Pulmonary artery endothelial cell (primary cell): ENCODE results near the gene TUT1. TPM values are rescaled to one million over a fixed set of nuclear protein-coding genes. Genes with fewer than 3 reads are reported as not detected.
A peak's percentile ranks its signal among the peaks of the same experiment; 100 is the strongest.
"Not testable (repeated sequence)": the region's sequence is repeated elsewhere in the genome, so short reads cannot be mapped to it uniquely, and the experiment has no call there.

Experiments used
- DNase-seq: peaks from one replicate; pipeline ENCODE4 v3.0.0-alpha.2; 2011; ENCODE audit warnings: low read depth, low spot score
- total RNA-seq: library from RNA; depleted of rRNA; stranded (reverse); fragments of >200 nt; gene quantifications from 2 replicates; pipeline ENCODE4 v1.2.3, GENCODE V29; 2014

Gene TUT1
- total RNA-seq, 1 donor from 2014 or later, result 9.6 TPM

DNA sequence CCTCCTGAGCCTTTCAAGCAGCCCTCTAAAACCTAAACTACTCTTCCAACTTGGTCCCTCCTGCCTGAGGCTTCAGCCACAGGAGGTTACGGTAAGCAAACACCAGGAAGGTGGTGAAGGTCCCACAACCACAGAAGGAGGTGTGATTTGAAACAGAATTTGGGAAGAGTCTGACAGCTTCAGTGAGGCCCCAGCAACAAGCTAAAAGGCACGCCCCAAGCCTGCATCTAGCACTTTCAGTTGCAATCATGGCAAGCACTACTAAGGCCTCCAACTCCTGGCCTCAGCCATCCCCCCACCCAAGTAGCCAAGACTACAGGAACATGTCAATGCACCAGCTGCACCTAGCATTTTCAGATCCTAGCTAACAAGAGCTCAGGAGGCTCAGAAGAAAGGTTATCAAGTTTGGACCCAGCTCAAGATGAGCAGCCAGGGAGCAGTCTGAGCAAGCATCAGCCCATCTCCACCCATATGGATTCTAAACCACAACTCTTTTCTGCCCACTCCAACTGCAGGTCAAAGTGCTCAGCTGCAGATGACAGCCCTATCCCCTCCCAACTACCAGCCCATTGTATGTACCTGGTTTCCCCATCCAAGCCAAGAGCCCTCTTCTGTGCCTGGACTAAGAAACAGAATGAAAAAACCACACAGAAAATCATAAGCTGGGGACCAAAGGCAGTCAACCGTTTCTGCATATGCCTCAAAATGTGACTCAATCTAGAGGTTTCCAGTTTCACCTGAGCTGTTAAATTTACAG, 34.3 kb downstream of the TUT1 start:
- no peak for DNase-seq

DNA sequence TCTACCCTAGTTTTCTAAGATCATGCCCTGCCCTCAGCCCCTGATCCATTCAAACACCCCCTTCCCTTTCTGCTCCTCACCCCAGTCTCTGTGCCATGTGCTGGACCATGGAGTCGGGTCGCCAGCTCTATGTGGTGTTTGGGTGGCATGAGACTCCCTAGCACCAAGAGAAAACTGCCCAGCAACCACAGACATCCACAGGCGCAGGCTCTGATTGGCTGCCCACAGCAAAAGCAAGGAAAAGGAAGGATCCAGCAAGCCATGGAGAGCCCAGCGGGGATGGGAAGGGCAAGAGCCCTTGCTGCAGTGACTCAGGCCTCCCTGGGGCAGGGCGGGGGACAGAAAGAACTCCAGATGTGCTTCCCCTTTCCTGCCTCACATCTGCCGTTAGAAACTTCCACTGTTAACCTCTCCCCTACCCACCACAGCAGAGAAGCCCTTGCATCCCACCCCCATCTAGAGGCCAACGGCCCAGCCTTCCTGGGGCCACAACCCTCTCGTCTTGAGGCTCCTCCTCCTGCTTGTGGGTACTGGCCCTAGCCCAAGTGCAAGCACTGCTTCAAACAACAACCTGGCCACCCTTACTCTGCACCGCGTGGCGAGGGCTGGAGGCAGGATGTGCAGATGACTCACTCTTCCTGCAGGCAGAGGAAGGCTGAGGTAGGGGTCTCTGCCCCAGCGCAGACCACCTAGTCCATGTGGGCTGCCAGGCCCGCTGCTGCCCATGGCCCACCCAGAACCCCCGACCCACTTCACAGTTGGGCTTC, 35.0 kb downstream of the TUT1 start:
- peak; percentile 77 for DNase-seq

DNA sequence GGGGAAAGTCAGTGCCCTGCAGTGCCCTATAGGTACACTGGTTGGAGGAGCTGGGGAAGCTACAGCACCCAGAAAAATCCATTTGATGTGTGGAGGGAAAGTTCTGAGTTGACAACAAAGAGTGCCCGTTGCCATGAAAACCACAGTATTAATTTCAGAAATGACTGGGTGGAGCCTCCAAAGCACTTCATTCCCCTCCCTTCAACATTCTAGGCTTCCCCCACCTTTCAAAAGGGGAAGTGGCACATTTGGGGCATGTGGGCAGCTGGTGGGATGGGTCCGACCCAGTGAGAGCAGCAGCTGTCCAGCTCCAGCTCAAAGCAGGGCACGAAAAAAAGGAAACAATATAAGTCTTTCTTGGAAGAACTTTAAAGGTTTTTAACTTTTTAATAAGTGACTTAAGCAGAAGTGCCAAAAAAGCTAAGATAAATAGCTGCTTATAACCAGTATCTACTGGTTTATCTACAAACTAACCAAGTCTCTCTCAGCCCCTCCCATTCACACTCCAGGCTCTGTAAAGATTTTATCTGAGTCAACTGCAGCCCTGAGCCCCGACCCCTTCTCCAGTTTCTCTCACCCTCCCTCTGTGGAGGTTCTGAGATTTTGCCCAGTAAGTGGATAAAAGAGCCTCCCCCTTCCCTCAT, 35.7 kb downstream of the TUT1 start:
- no peak for DNase-seq

DNA sequence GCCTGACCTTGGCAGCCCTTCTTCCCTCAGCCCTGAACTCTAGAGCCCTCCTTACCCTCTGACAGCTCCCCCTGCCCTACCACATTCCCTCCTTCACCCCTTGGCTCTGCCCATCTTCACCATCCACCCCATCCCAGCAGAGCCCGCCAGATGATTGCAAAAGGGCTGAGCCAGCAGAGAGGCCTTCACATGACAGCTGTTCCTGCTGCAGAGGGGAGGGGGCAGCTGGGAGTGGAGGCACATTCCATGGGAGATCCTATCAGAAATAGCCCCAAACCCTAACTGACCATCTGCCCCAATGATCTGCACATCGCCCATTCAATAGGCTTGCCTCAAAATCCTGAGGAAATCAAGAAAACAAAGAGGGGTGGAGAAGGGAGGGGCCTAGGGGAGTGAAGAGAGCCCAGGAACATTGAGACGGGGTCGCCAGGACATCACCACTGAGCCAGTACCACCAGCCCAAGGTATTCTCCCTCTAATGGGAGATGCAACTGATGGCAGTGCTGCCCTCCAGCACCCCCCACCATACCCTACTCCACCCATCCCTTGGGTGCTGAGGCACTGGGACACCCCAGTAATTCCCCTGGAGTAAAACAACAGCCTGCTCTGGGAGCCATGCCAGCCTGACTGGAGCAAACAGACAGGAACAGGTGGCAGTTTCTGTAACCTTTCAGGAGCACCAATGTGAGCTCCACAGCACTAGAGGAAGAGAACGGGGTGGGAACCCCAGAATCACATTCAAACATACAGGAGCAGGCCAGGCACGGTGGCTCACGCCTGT, 36.7 kb downstream of the TUT1 start:
- no peak for DNase-seq

DNA sequence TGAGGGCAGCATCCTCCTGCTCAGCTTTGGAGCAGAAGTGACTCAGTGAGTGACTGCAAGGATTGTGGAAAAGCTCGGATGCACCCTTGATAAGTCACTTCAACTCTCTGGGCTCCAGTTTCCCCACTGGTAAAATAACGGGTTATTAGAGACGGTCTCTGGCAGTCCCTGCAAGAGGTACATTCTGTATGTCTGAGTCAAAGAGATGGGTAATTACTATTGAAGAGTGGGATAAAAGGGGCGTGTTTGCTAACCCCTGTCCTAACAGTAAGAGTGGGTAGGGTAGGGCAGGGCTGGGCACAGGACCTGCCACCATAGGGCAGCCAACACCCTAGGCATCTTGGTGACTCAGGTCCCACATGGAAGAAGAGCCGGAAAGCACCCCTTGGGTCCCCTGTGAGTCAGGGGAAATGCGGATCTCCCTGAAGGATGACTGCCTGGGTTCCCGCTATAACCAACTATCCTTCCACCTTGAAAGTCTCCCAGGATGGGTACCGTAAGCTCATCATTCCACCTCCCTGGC, 37.4 kb downstream of the TUT1 start:
- DNase-seq, result no peak

DNA sequence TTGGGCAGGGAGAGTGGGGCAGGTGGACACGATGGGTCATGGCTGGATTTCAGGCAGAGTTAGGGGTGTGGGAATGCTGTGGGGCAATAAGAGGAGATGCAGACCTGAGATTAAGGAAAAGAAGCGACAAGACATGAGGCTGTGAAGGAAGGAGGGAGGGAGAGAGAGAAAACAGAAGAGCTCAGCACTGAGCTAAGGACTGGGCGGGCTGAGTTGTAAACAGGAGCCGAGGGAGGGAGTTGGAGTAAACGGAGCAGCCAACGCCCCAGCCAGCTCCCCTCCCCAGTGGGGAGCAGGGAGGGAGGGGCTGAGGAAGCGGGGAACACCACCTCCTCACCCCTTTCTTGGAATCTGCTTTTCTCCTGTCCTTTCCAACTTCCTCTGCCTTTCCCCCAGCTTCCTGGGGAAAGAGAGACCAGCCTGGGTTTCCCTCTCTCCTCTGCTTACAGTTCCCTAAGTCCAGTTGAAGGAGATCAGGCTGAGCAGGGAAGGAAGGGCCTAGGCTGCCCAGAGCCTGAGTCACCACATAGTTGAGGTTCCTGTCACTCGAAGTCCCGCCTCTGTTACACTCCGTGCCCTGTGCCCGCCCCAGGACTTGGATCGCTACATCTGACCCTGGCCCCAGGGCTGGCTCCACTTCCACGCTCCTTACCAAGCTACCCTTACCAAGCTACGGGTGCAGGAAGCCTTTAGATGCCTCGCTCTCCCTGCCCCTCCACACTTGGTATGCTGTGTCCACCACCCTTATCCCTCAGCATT, 38.1 kb downstream of the TUT1 start:
- peak; percentile 94 for DNase-seq

DNA sequence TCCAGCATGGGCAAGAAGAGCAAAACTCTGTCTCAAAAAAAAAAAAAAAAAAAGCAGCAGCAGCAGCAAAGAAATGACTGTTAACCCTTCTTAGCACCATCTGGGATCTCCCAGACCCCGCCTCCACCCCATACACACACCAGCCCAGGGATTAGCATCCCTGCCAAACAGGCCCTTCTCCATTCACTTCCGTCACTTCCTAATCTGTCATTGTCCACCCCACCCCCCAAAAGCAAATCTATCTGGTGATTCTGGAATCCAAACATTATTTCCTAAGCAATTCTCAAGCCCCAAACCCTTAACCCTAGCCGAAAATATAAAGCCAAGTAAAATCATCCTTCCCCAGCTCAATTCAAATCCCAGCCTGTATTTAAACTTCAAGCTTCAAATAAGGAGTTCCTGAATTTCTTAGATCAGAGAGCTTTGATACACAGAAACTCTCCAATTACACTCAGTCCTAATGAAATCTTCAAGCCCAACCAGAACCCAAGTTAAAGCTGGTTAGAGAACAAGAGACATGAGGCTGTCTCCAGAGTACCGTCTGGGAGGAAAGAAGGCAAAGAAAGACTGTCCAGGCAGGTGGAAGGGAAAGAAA, 38.7 kb downstream of the TUT1 start:
- no peak for DNase-seq

DNA sequence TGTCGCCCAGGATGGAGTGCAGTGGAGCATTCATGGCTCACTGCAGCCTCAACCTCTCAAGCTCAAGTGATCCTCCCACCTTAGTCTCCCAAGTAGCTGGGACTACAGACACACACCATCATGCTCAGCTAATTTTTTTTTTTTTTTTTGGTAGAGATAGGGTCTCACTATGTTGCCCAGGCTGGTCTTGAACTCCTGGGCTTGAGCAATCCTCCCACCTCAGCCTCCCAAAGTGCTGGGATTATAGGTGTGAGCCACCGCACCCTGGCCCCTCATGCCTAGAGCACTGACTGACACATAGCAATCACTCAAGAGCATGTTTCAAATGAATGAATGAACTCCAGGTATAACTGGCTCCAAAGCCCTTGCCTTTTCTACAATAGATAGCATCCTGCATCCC, 40.8 kb downstream of the TUT1 start:
- DNase-seq, result not testable (repeated sequence)

DNA sequence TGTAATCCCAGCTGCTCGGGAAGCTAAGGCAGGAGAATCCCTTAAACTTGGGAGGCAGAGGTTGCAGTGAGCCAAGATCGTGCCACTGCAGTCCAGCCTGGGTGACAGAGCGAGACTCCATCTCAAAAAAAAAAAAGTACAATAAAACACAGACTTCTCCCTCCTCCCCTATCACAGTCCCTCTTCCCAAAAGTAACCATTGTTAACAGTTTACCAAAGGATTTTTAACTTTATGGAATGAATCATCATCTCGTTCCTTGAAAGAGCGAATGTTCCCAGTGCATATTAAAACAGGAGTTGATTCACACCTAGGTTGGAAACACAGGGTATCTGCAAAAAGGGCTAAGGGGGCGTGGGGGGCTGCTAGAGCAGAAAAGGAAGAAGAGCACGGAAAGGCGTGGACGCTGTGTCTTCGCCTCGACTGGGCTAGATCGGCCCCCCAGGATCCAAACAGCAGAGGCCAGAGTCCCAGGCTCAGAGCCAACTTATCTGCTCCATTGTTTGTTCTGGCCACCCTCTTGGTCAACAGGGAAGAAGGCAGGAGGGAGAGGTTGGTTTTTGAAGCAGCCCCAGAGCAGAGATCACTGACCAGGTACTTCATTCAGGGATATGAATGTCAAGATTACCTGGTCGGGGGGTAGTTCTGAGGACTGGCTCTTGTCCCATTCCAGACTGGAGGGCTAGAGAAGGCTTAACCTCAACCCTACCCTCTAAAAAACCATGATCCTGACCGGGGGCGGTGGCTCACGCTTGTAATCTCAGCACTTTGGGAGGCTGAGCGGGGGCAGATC, 42.6 kb downstream of the TUT1 start:
- DNase-seq, result no peak

DNA sequence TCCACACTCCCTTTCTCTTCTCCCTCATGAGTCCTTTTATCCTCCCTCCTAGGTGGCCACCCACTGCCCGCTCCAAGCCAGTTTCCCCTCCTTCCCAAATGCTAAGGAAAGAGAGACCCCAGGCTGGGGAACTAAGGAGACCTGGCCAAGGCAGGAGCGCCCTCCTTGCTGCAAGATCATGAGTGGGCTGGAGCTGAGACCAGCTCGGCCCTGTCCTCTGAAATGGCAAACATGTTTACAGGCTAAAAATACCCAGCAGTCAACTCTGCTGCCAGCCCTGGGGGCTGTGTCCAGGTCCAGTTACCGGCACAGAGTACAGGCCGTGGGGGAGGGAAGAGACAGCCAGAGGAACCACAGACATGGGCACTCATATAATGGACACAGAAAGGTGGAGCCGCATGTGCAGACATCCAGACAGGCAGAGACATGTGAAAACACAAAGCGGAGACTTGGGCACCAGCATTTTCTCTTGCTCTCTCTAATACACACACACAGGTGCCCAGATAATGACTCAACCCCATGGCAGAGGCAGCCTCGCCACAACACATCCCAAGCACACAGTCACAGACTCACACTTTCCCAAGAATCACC, 43.5 kb downstream of the TUT1 start:
- no peak for DNase-seq

DNA sequence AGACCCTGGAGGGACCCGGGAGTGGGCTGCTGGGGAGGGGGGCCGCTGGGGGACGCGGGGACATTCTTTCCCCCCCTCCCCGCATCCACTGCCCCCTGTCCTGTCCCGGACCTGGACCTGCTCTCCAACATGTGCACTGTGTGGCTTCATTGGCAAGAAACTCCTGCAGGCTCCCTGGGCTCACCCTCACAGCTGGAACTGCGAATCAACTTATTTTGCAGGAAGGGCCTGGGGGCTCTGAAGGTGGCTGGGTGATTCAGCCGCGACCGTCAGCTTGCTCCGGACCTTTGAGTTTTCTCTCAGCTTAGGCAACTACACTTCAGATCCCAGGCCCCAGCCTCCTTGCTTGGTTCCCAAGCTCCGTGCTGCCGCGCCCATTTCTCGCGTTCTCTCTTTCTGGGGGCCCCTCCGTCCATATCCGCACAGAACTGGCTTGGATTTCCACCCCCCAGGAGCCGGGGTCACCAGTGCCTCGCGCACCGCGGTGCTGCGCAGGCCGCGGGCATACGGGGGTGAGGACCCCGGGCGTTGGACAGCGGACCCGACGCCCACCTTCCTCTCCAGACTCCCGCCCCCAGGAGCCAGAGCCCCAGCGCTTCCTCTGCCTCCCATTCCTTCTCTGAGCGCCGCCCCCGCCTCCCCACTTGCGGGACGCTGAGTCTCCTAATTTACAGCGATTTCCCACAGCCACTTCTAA, 44.2 kb downstream of the TUT1 start:
- DNase-seq, result no peak

DNA sequence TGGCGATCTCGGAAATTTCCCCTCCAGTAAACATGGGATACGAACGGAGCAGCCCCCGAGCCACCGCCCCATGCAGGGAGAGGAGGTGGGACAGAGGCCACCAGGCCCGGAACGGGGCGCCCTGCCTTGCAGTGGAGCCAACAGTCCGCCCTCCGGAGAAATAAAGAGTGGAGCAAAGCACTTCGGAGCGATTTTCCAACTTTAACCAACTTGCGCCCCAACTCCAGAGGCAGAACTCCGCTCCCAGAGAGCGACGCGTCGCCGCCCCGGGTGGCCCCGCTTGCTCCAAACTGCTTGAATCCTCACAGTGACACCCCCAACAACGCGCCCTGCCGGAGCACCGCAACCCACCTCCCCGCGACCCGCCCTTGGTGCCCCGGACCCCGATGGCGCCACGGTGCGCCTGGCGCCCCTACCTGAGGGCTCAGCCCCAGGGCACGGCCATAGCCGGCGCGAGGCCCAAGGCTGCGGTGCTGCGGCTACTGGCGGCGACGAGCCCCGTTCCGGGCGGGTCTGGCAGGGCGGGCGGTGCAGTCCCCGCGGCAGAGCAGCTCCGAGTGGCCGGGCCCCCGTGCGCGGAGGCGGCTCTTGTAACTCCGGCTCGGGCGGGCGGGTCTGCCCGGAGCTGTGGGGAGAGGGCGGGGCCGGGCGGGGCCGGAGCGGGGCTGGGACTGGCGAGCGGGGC, 44.9 kb downstream of the TUT1 start, which contains the start of gene AHNAK:
Gene AHNAK, minus strand, starts transcription at position 563 of the 685 bp plus-strand sequence. CDS start 10,708 bp downstream, outside the sequence.
- no peak for DNase-seq

DNA sequence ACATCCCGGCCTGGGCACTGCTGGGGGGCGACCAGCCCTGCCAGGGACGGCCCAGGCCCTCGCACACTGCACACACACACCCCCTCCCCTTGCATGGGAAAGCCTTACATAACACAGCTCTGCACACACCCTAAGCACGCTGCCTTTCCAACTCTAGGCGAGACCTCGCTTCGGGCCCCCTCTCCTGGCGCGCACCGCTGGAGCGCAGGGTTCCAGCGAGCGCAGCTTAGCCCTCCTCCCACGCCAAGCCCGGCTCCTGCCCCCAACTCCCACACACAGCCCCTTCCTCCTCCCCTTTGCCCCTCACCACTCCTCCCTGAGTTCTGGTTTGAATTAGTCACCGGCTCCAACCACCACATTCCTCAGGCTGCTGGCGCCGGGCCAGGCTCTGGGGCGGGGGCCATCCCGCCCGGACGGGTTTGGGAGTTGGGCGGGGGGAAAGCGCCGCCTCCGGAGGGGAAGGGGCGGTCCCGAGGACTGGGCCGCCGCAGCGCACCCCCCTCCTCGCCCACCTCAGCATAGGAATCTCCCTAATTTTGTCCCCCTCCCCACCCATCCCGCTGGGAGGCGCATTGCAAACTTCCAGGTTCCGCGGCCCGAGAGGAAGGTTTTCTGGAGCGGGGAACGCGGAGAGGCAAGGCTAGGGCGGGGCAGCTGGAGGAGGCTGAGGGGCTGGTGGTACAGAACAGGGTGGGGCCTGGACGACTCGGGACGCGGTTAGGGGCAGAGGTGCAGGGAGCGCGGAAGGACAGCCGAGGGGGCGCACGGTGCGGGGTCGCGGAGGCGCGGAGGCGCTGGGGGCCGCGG, 45.7 kb downstream of the TUT1 start:
- peak; percentile 53 for DNase-seq

DNA sequence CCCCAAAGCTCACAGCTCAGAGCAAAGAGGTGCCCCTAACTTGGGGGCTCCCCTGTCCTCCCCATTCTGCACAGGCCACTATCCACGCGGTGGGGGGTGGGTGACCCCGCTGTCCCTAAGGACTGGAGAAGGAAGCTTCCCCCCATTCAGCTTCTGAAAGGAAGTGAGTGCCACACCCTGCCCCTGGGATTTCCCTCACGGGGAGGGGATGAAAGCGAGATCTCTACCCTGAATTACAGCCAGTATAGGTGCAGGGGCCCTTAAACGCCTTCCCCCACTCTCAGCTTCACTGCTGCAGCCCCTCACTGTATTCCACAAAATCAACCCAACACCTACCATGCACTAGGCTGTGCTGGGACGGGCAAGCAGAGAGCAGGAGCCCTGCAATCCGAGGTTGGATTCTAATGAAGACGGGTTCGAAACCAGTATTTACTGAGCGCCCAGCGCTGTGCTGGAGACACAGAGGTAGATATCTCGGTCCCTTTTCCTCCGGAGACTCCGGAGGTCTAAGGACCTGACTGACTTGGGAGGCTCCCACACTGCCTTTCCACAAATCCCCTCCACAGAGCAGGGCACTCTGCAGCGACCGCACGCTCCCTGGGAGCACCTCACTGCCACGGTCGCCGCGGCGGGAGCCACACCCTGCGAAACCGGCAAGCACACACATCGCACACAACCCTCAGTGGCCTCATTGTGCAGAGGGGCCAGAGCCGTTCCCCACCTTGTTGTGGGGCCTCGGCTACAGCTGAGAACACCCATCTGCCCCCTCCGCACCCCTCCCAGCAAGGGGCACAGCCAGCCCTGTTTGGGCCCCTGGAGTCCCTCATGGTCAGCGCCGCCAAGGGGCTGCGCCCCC, 46.5 kb downstream of the TUT1 start:
- DNase-seq, result no peak

DNA sequence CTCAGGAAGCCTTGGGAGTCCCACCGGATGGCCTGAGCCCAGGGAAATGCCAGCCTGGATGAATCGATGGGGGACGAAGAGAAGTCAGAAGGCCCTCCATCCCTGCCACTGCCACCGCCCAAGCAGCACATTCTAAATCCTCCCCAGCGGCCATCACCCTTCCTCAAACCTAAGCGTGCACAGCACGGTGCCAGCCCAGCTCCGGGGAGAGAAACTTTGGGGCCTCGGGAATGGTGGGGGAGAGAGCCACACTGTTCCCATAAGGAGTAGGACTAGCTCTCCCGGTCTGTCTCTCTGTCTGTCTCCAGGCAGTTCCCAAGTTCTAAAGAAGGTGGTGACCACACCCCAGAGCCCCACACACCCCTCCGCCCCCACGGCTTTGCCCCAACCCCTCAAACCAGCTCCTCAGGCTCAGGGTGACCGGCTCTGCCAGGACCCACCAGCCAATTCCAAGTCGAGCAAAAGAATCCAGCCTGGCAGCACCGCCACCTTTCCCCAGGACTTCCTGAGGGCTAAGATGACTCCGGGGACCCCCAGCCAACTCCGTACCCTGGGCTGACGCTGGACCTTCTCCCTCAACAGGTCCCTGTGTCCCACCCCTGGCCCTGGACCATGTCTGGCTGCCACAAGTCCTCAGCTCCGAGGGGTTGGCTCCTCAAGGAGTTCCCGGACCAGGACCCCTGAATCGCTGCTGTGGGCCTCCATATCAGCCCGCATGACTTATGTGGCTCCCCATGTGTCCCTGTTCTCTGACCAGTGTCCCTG, 47.5 kb downstream of the TUT1 start:
- no peak for DNase-seq
